IMR-90 (cell line): Measurements from ENCODE around the gene CA4. TPM values are rescaled to one million over a fixed set of nuclear protein-coding genes. Genes with fewer than 3 reads are reported as not detected.

Experiments used
- ATAC-seq: fragments of 200-7000 bp; cut with Tn5 transposase; 2 replicates; pipeline ENCODE4 v1.9.1; 2020; ENCODE audit warnings: low read depth, mild to moderate bottlenecking, moderate library complexity
- BruUV-seq: library from RNA; stranded (reverse); fragments of 400-500 nt; replicated peaks from 2 replicates; lab custom pipeline; 2021; lab: Mats Ljungman, UMichigan
- CTCF ChIA-PET: fragments of 300-600 bp; formaldehyde crosslinking; extraction: SDS; loops from one replicate; lab custom pipeline; 2021; ENCODE audit warnings: antibody characterized with exemption; lab: Yijun Ruan, JAX
- POLR2A ChIA-PET: fragments of 300-600 bp; sonication (Branson Sonifier 250); formaldehyde crosslinking; loops from one replicate; lab custom pipeline; 2022; ENCODE audit warnings: antibody characterized with exemption; ENCODE audit not compliant: unreplicated experiment; lab: Charles Lee
- DNase-seq: peaks from one replicate; pipeline ENCODE4 v3.0.0; 2013
- H2AFZ ChIP-seq: replicated peaks from 2 replicates; pipeline ENCODE3; 2013; ENCODE audit warnings: low read length, mild to moderate bottlenecking; ENCODE audit not compliant: poor library complexity
- H2AK5ac ChIP-seq: 2 replicates; pipeline ENCODE4 v1.6.1; 2013; ENCODE audit warnings: low read depth, low read length, inconsistent platforms
- H2AK9ac ChIP-seq: replicated peaks from 2 replicates; pipeline ENCODE3; 2013; ENCODE audit warnings: mild to moderate bottlenecking, low read depth, low read length, moderate library complexity; ENCODE audit not compliant: poor library complexity
- H2BK120ac ChIP-seq: 2 replicates; pipeline ENCODE4 v1.6.1; 2013; ENCODE audit warnings: low read depth, low read length, inconsistent platforms
- H2BK15ac ChIP-seq: 3 replicates; pipeline ENCODE4 v1.6.1; 2013; ENCODE audit warnings: low read depth, low read length, inconsistent platforms
- H2BK20ac ChIP-seq: 2 replicates; pipeline ENCODE4 v1.6.1; 2013; ENCODE audit warnings: low read depth, mild to moderate bottlenecking, inconsistent platforms, low read length, moderate library complexity
- H2BK5ac ChIP-seq: 2 replicates; pipeline ENCODE4 v1.6.1; 2013; ENCODE audit warnings: mild to moderate bottlenecking, low read depth, low read length, inconsistent platforms; ENCODE audit not compliant: poor library complexity, severe bottlenecking
- H3K14ac ChIP-seq: replicated peaks from 2 replicates; pipeline ENCODE4 v1.6.1; 2013; ENCODE audit warnings: low read depth, low read length, inconsistent platforms
- H3K18ac ChIP-seq: 2 replicates; pipeline ENCODE4 v1.6.1; 2013; ENCODE audit warnings: low read depth, low read length, control low read depth
- H3K23ac ChIP-seq: 2 replicates; pipeline ENCODE4 v1.6.1; 2013; ENCODE audit warnings: low read depth, low read length, inconsistent platforms
- H3K27ac ChIP-seq: 2 replicates; pipeline ENCODE4 v1.5.1; 2013; ENCODE audit warnings: mild to moderate bottlenecking, control low read depth, low read length; ENCODE audit not compliant: insufficient read depth
- H3K27me3 ChIP-seq: 2 replicates; pipeline ENCODE4 v1.6.1; 2013; ENCODE audit warnings: low read length; ENCODE audit not compliant: control insufficient read depth, insufficient read depth
- H3K36me3 ChIP-seq: 2 replicates; pipeline ENCODE4 v1.6.1; 2013; ENCODE audit warnings: low read length, mixed read lengths; ENCODE audit not compliant: control insufficient read depth, insufficient read depth
- H3K4ac ChIP-seq: 2 replicates; pipeline ENCODE4 v1.6.1; 2013; ENCODE audit warnings: low read depth, low read length, inconsistent platforms
- H3K4me1 ChIP-seq: 2 replicates; pipeline ENCODE4 v1.6.1; 2013; ENCODE audit warnings: low read length, mixed read lengths; ENCODE audit not compliant: control insufficient read depth, insufficient read depth
- H3K4me2 ChIP-seq: 2 replicates; pipeline ENCODE4 v1.6.1; 2013; ENCODE audit warnings: low read depth, mild to moderate bottlenecking, control low read depth, low read length, moderate library complexity
- H3K4me3 ChIP-seq: 2 replicates; pipeline ENCODE4 v1.5.1; 2013; ENCODE audit warnings: low read depth, mild to moderate bottlenecking, control low read depth, low read length, moderate library complexity; ENCODE audit not compliant: insufficient read depth
- H3K56ac ChIP-seq: 2 replicates; pipeline ENCODE4 v1.6.1; 2013; ENCODE audit warnings: low read length, inconsistent platforms; ENCODE audit not compliant: insufficient read depth; ENCODE audit errors: extremely low read depth
- H3K79me1 ChIP-seq, 2 experiments: 2 replicates each; pipeline ENCODE4 v1.6.1; 2013; ENCODE audit warnings: low read length in 2 of 2, inconsistent platforms in 1 of 2, low read depth in 1 of 2
- H3K9ac ChIP-seq: 2 replicates; pipeline ENCODE4 v1.6.1; 2013; ENCODE audit warnings: low read depth, low read length, control low read depth
- H3K9me1 ChIP-seq: 2 replicates; pipeline ENCODE4 v1.6.1; 2013; ENCODE audit warnings: low read length, inconsistent platforms; ENCODE audit not compliant: insufficient read depth
- H3K9me3 ChIP-seq: 2 replicates; pipeline ENCODE4 v1.6.1; 2013; ENCODE audit warnings: low read length; ENCODE audit not compliant: control insufficient read depth, insufficient read depth
- H4K20me1 ChIP-seq: 2 replicates; pipeline ENCODE4 v1.6.1; 2013; ENCODE audit warnings: low read length, inconsistent platforms; ENCODE audit not compliant: insufficient read depth
- H4K5ac ChIP-seq: 2 replicates; pipeline ENCODE4 v1.6.1; 2013; ENCODE audit warnings: mild to moderate bottlenecking, low read depth, low read length, control low read depth
- H4K8ac ChIP-seq, 2 experiments: 2 replicates each; pipeline ENCODE4 v1.6.1; 2013; ENCODE audit warnings: low read depth in 2 of 2, low read length in 2 of 2, control low read depth in 1 of 2, inconsistent platforms in 1 of 2
- H4K91ac ChIP-seq: 2 replicates; pipeline ENCODE4 v1.6.1; 2013; ENCODE audit warnings: low read depth, low read length, inconsistent platforms; ENCODE audit not compliant: insufficient read depth
- BHLHE40 ChIP-seq: fragments of 150-350 bp; IDR thresholded peaks from 2 replicates; pipeline ENCODE4 v1.6.1; 2016; ENCODE audit warnings: mild to moderate bottlenecking, low read depth, low read length
- CEBPB ChIP-seq: IDR thresholded peaks from 2 replicates; pipeline ENCODE4 v1.6.1; 2012; ENCODE audit warnings: low read depth, low read length, improper control_type of control experiment
- CHD1 ChIP-seq: IDR thresholded peaks from 2 replicates; pipeline ENCODE4 v1.6.1; 2012; ENCODE audit warnings: low read depth, low read length, improper control_type of control experiment
- ELK1 ChIP-seq: fragments of 150-350 bp; IDR thresholded peaks from 2 replicates; pipeline ENCODE4 v1.6.1; 2016; ENCODE audit warnings: low read depth, mild to moderate bottlenecking, low read length, moderate library complexity, borderline replicate concordance
- FOS ChIP-seq: fragments of 150-350 bp; IDR thresholded peaks from 2 replicates; pipeline ENCODE4 v1.6.1; 2016; ENCODE audit warnings: low read depth, low read length
- MAFK ChIP-seq: IDR thresholded peaks from 2 replicates; pipeline ENCODE4 v1.6.1; 2012; ENCODE audit warnings: low read depth, low read length, improper control_type of control experiment
- MAZ ChIP-seq: IDR thresholded peaks from 2 replicates; pipeline ENCODE4 v1.6.1; 2012; ENCODE audit warnings: low read depth, mild to moderate bottlenecking, low read length, improper control_type of control experiment, moderate library complexity, borderline replicate concordance
- MXI1 ChIP-seq: IDR thresholded peaks from 2 replicates; pipeline ENCODE4 v1.6.1; 2012; ENCODE audit warnings: low read depth, mild to moderate bottlenecking, low read length, moderate library complexity, borderline replicate concordance
- NFE2L2 ChIP-seq: fragments of 150-350 bp; IDR thresholded peaks from 2 replicates; pipeline ENCODE4 v1.6.1; 2016; ENCODE audit warnings: low read depth, mild to moderate bottlenecking, low read length
- POLR2A ChIP-seq: IDR thresholded peaks from 2 replicates; pipeline ENCODE4 v1.6.1; 2012; ENCODE audit warnings: mild to moderate bottlenecking, low read depth, low read length
- RAD21 ChIP-seq: IDR thresholded peaks from 2 replicates; pipeline ENCODE4 v1.6.1; 2012; ENCODE audit warnings: low read length, improper control_type of control experiment
- RCOR1 ChIP-seq: IDR thresholded peaks from 2 replicates; pipeline ENCODE4 v1.6.1; 2012; ENCODE audit warnings: mild to moderate bottlenecking, low read length, improper control_type of control experiment; ENCODE audit not compliant: insufficient replicate concordance
- RFX5 ChIP-seq: IDR thresholded peaks from 2 replicates; pipeline ENCODE4 v1.8.0; 2012; ENCODE audit warnings: low read depth, mild to moderate bottlenecking, low read length, moderate library complexity
- SMC3 ChIP-seq: fragments of 150-350 bp; IDR thresholded peaks from 2 replicates; pipeline ENCODE4 v1.6.1; 2016; ENCODE audit warnings: low read depth, mild to moderate bottlenecking, antibody characterized with exemption, low read length, moderate library complexity
- USF2 ChIP-seq: fragments of 150-350 bp; IDR thresholded peaks from 2 replicates; pipeline ENCODE4 v1.6.1; 2017; ENCODE audit warnings: mild to moderate bottlenecking, antibody characterized with exemption, low read length, low read depth
- WGBS, 2 experiments: methylation state at CpG; one replicate each; pipeline versions ENCODE4 v1.1.5 to v1.1.7; 2013; ENCODE audit warnings: missing lambda C conversion rate in 2 of 2; ENCODE audit not compliant: insufficient read length in 1 of 2; ENCODE audit errors: extremely low coverage in 2 of 2; 5-methylcytosine and 5-hydroxymethylcytosine counted together
- dilution Hi-C: fragments of 300-500 bp; cut with HindIII; formaldehyde crosslinking; loops from one replicate; pipeline ENCODE4 v1.14.3; 2018; ENCODE audit warnings: low sequenced_read_pairs; ENCODE audit not compliant: unreplicated experiment
- in situ Hi-C: fragments of 300-500 bp; cut with MboI; formaldehyde crosslinking; loops from 3 replicates; pipeline ENCODE4 v1.14.3; 2019; ENCODE audit warnings: low sequenced_read_pairs, inconsistent platforms, mixed read lengths
- intact Hi-C: fragments of 100-400 bp; cut with micrococcal nuclease; formaldehyde crosslinking; loops from 2 replicates; pipeline ENCODE4 v1.10.0; 2022
- polyA plus RNA-seq, 3 experiments: library from polyadenylated mRNA; depleted of rRNA; stranded (reverse); fragments of >200 nt; gene quantifications; 2 replicates each; pipeline ENCODE4 v1.2.3, GENCODE V29; 2012; ENCODE audit warnings: low replicate concordance in 1 of 3
- total RNA-seq: library from RNA; depleted of rRNA; stranded (reverse); fragments of >200 nt; gene quantifications from 2 replicates; pipeline ENCODE4 v1.2.3, GENCODE V29; 2012

Gene CA4
- total and polyA plus RNA-seq, 2 of the 4 experiments (the other 2 are of a cell fraction), result not detected

- peak; percentile 58 for DNase-seq
- peaks cover 0 to 8% of the 10 kb centered on the region in 2 experiments; a peak in 2 of 4 replicates for H3K79me1 ChIP-seq
- CTCF ChIA-PET, result no interaction called here
- H2AFZ ChIP-seq, result peak overlapping the region; percentile 74
- no peak overlapping the region for H3K27ac ChIP-seq
- in situ Hi-C loops, result loop anchor here (25.0 kb wide), 2 partner anchors 273 to 498 kb away; partner anchors contain the start of gene CHCT1
- BruUV-seq, result no TSS peak
- no peak overlapping the region for H2BK5ac ChIP-seq
- H3K9me3 ChIP-seq, result no peaks in the 10 kb centered on the region
- no peak overlapping the region for H4K5ac ChIP-seq
- H3K27me3 ChIP-seq, result peaks cover 32% of the 10 kb centered on the region
- H2BK15ac ChIP-seq, result no peak overlapping the region
- H2BK120ac ChIP-seq, result no peak overlapping the region
- no peaks in the 10 kb centered on the region for H3K36me3 ChIP-seq
- peak overlapping the region; percentile 73 for H2AK9ac ChIP-seq
- no peak overlapping the region for H4K8ac ChIP-seq
- H4K20me1 ChIP-seq, result no peaks in the 10 kb centered on the region
- H4K91ac ChIP-seq, result no peak overlapping the region
- no peak overlapping the region for H3K56ac ChIP-seq
- H2AK5ac ChIP-seq, result no peak overlapping the region
- H3K14ac ChIP-seq, result no peak overlapping the region
- POLR2A ChIA-PET, result no interaction called here
- H3K4me2 ChIP-seq, result peak overlapping the region; percentile 77
- H3K4me3 ChIP-seq, result no peak overlapping the region
- ATAC-seq, result peak; percentile 52
- intact Hi-C loops, result loop anchor here (10.0 kb wide), 2 partner anchors 465 to 495 kb away; partner anchors contain the start of gene PPM1D
- no peaks in the 10 kb centered on the region; the same call in 1 of the 2 replicates for H3K9me1 ChIP-seq
- no peak overlapping the region for H3K9ac ChIP-seq
- H2BK20ac ChIP-seq, result no peak overlapping the region
- 0 out of 2 replicates have a peak overlapping the region, but pooled peaks have one; percentile 16 for H3K23ac ChIP-seq
- dilution Hi-C loops, result no loop called here
- H3K4ac ChIP-seq, result no peak overlapping the region
- H3K4me1 ChIP-seq, result peaks cover 9% of the 10 kb centered on the region
- no peak overlapping the region for H3K18ac ChIP-seq
- WGBS, 2 experiments, result 10% methylated on average over 40 of the region's 66 CpGs; no CpG with 5 or more reads in 1 of the 2 experiments
- peak; percentile 60 for TF ChIP-seq MAZ
- TF ChIP-seq RCOR1, result peak; percentile 90
- TF ChIP-seq MAFK, result no peak
- TF ChIP-seq RFX5, result no peak
- TF ChIP-seq RAD21, result peak; percentile 47
- TF ChIP-seq ELK1, result no peak
- TF ChIP-seq POLR2A, result no peak
- no peak for TF ChIP-seq USF2
- peak; percentile 95 for TF ChIP-seq MXI1
- TF ChIP-seq BHLHE40, result no peak
- TF ChIP-seq SMC3, result peak; percentile 49; the same call in 1 of the 2 replicates
- no peak for TF ChIP-seq FOS
- no peak for TF ChIP-seq CHD1
- no peak for TF ChIP-seq CEBPB
- TF ChIP-seq NFE2L2, result no peak
Observed at GRCh38 chr17:60139438-60140285, 10.1 kb upstream of the CA4 start.
